GM12878 (cell line): ENCODE data around the gene LDLRAD4. TPM values are rescaled to one million over a fixed set of nuclear protein-coding genes. Genes with fewer than 3 reads are reported as not detected.

Experiments
- ATAC-seq: fragments of 200-7000 bp; cut with Tn5 transposase; 3 replicates; pipeline ENCODE4 v1.9.1; 2020; ENCODE audit warnings: mild to moderate bottlenecking, moderate library complexity
- BruUV-seq: library from RNA; stranded (reverse); fragments of 400-500 nt; replicated peaks from 2 replicates; lab custom pipeline; 2021; lab: Mats Ljungman, UMichigan
- CTCF ChIA-PET: fragments of 300-600 bp; sonication (Branson Sonifier 250); formaldehyde crosslinking; extraction: SDS; loops from one replicate; lab custom pipeline; 2021; ENCODE audit warnings: inconsistent platforms; lab: Yijun Ruan, JAX
- POLR2A ChIA-PET: fragments of 350-600 bp; formaldehyde crosslinking; extraction: SDS; loops from one replicate; lab custom pipeline; 2021; ENCODE audit warnings: inconsistent platforms; lab: Charles Lee
- RAD21 ChIA-PET: fragments of 300-600 bp; sonication (Branson Sonifier 250); formaldehyde crosslinking; loops from one replicate; lab custom pipeline; 2023; ENCODE audit warnings: antibody characterized with exemption; ENCODE audit not compliant: unreplicated experiment; lab: Charles Lee
- SMC1A ChIA-PET: fragments of 300-600 bp; sonication (Branson Sonifier 250); formaldehyde crosslinking; loops from one replicate; lab custom pipeline; 2023; ENCODE audit not compliant: unreplicated experiment, uncharacterized antibody; lab: Charles Lee
- DNase-seq: peaks from one replicate; pipeline ENCODE4 v3.0.0-alpha.2; 2011; ENCODE audit warnings: low read depth, low spot score
- FAIRE-seq: peaks from 3 replicates; lab custom pipeline; 2011; peaks lifted over from hg19 to GRCh38; lab: Jason Lieb, UNC
- H2AFZ ChIP-seq: 2 replicates; pipeline ENCODE4 v1.6.0; 2011; ENCODE audit warnings: low read depth, low read length, control low read depth; ENCODE audit not compliant: control insufficient read depth
- H3K27ac ChIP-seq: 2 replicates; pipeline ENCODE4 v1.5.1; 2011; ENCODE audit warnings: control low read depth; ENCODE audit not compliant: control insufficient read depth, insufficient read depth
- H3K27me3 ChIP-seq, 2 experiments: replicated peaks in 1 of 2; 2 replicates each; pipeline versions ENCODE4 v1.6.0 to v1.6.1; 2011; ENCODE audit warnings: low read length in 1 of 2; ENCODE audit not compliant: control insufficient read depth in 2 of 2, insufficient read depth in 2 of 2
- H3K36me3 ChIP-seq, 2 experiments: 2 replicates each; pipeline ENCODE4 v1.5.1; 2011; ENCODE audit warnings: low read length in 1 of 2; ENCODE audit not compliant: control insufficient read depth in 2 of 2, insufficient read depth in 2 of 2
- H3K4me1 ChIP-seq: 2 replicates; pipeline ENCODE4 v1.6.1; 2011; ENCODE audit warnings: mild to moderate bottlenecking, low read length, moderate library complexity, mixed read lengths; ENCODE audit not compliant: control insufficient read depth, insufficient read depth
- H3K4me2 ChIP-seq: 2 replicates; pipeline ENCODE4 v1.6.0; 2011; ENCODE audit warnings: control low read depth; ENCODE audit not compliant: control insufficient read depth, insufficient read depth
- H3K4me3 ChIP-seq: fragments of 200-600 bp; sonication (generic); 2 replicates; pipeline ENCODE4 v1.5.1; 2016
- H3K79me2 ChIP-seq: 2 replicates; pipeline ENCODE4 v1.6.0; 2011; ENCODE audit warnings: low read length; ENCODE audit not compliant: control insufficient read depth, insufficient read depth
- H3K9ac ChIP-seq: 2 replicates; pipeline ENCODE4 v1.8.0; 2011; ENCODE audit warnings: low read length, control low read depth, mixed read lengths; ENCODE audit not compliant: control insufficient read depth, insufficient read depth
- H3K9me3 ChIP-seq: replicated peaks from 3 replicates; pipeline ENCODE4 v1.5.1; 2011; ENCODE audit warnings: mild to moderate bottlenecking, low read length; ENCODE audit not compliant: control insufficient read depth, insufficient read depth
- H4K20me1 ChIP-seq: 2 replicates; pipeline ENCODE4 v1.6.0; 2011; ENCODE audit not compliant: control insufficient read depth, insufficient read depth
- CHD1 ChIP-seq: IDR thresholded peaks from 2 replicates; pipeline ENCODE4 v1.6.1; 2012; ENCODE audit warnings: low read depth, low read length, improper control_type of control experiment
- RFX5 ChIP-seq: IDR thresholded peaks from 2 replicates; pipeline ENCODE4 v1.6.1; 2011; ENCODE audit warnings: low read depth, low read length, improper control_type of control experiment
- SIX5 ChIP-seq: IDR thresholded peaks from 2 replicates; pipeline ENCODE4 v1.6.1; 2011; ENCODE audit warnings: mild to moderate bottlenecking, low read depth, low read length, moderate library complexity; ENCODE audit not compliant: severe bottlenecking
- in situ Hi-C: fragments of 300-500 bp; cut with MboI; formaldehyde crosslinking; loops from 9 replicates; pipeline ENCODE4 v1.14.3; 2018; ENCODE audit warnings: mixed read lengths
- intact Hi-C: fragments of 100-400 bp; cut with micrococcal nuclease; formaldehyde crosslinking; loops from one replicate; pipeline ENCODE4 v1.14.2; 2022; ENCODE audit not compliant: unreplicated experiment
- polyA plus RNA-seq, 11 experiments: library from polyadenylated mRNA; depleted of rRNA in 4 of 11; unstranded in 6 of 11; stranded (reverse) in 5 of 11; fragments of >200 nt; fragmentation: Nextera tagmentation in 4 of 11; fragmentation: Illumina TruSeq in 1 of 11; extraction: Ambion mirVana in 4 of 11; extraction: Trizol in 1 of 11; gene quantifications; 1 replicate in 1 of 11; 2 replicates in 10 of 11; pipeline versions ENCODE4 v1.2.1 to v1.2.3, GENCODE V29; 2011 to 2016; ENCODE audit warnings: inconsistent platforms in 2 of 11, missing spikeins in 2 of 11, low read depth in 1 of 11
- total RNA-seq, 4 experiments: library from RNA; depleted of rRNA in 3 of 4; stranded (reverse); fragments of >200 nt in 3 of 4; fragmentation: Illumina TruSeq in 1 of 4; extraction: Trizol in 1 of 4; gene quantifications; 2 replicates each; pipeline versions ENCODE4 v1.2.1 to v1.2.3, GENCODE V29; 2013 to 2021
- TF ChIP-seq, protein P1 (sequence below): fragments of 450-650 bp; IDR thresholded peaks from 2 replicates; pipeline ENCODE4 v1.6.1; 2016; ENCODE audit warnings: mild to moderate bottlenecking

LDLRAD4 gene
- total and polyA plus RNA-seq, 10 of the 15 experiments (the other 5 are each of a cell fraction or from before 2014, with no cell fraction given): 2.7 to 16.8 (median 11.2) TPM

DNA sequence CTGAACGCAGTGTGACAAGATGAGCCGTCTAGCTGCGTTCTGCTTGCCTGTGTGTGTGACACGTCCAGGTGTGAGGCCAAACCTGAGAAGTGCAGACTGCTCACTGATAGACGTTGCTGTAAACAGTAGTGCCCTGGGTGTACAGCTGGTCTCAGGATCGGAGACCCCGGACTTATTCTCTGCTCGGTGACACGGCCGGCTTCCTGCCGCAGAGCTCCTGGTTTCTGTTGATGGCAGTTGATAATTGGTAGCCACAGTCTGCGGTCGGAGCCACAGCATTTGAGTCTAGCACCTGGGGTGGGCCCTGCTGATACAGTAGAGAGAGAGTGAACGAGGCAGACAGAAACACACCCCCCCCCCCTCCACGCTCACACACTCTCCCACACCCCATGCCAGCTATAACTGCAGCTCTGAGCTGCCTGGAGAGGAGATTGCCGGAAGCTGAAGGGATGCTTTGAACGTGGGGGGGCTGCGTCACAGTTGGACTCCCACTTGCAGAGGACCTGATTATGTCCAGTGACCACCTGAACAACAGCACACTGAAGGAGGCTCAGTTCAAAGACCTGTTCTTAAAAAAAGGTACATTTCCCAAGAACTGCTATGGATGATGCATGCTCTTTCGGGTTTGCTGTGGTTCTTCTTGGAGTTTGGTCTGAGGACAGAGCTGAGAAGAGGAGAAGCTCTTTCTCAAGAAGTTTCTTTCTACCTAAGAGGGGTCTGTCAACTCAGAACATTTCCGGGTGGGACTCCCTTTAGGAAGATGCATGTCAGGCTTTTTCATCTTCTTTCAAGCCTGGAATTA, 393.8 kb downstream of the LDLRAD4 start (continued):
- TF ChIP-seq, protein P1, sequence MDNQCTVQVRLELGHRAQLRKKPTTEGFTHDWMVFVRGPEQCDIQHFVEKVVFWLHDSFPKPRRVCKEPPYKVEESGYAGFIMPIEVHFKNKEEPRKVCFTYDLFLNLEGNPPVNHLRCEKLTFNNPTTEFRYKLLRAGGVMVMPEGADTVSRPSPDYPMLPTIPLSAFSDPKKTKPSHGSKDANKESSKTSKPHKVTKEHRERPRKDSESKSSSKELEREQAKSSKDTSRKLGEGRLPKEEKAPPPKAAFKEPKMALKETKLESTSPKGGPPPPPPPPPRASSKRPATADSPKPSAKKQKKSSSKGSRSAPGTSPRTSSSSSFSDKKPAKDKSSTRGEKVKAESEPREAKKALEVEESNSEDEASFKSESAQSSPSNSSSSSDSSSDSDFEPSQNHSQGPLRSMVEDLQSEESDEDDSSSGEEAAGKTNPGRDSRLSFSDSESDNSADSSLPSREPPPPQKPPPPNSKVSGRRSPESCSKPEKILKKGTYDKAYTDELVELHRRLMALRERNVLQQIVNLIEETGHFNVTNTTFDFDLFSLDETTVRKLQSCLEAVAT: peak; percentile 87
- TF ChIP-seq SIX5: peak; percentile 4

GRCh38 chr18:13613099-13613498, 394.5 kb downstream of the LDLRAD4 start:
- CTCF ChIA-PET: interaction anchor here (1.5 to 13.5 kb wide), 7 partner anchors 16 to 111 kb away, joined by 3 to 235 read pairs (median 31); no protein-coding TSS in a partner anchor
- POLR2A ChIA-PET: interaction anchor here (0.6 to 10.9 kb wide), 12 partner anchors 15 to 728 kb away, joined by 3 to 175 read pairs (median 6); partner anchors contain the start of gene CEP192
- SMC1A ChIA-PET: interaction anchor here (0.6 to 13.4 kb wide), 14 partner anchors 10 to 457 kb away, joined by 3 to 372 read pairs (median 4); no protein-coding TSS in a partner anchor
- no peak for TF ChIP-seq RFX5
- TF ChIP-seq CHD1: peak; percentile 83; the same call in 1 of the 2 replicates
- Histone ChIP-seq H3K27me3 (no peaks in the 10 kb centered on the region), H3K9ac (peak overlapping the region; percentile 74), H2AFZ (no peak overlapping the region), H3K27ac (peak overlapping the region; percentile 84), H3K4me2 (peak overlapping the region; percentile 96), H3K79me2 (peaks cover 40% of the 10 kb centered on the region), H3K9me3 (no peaks in the 10 kb centered on the region), H3K36me3 (no peaks in the 10 kb centered on the region), H4K20me1 (no peaks in the 10 kb centered on the region), H3K4me1 (peaks cover 75% of the 10 kb centered on the region), H3K4me3 (peak overlapping the region; percentile 73)
- in situ Hi-C loops: loop anchor here (5.0 kb wide), 1 partner anchor 46 kb away; no protein-coding TSS in a partner anchor
- DNase-seq (no peak), ATAC-seq (no peak), FAIRE-seq (no peak)
- RAD21 ChIA-PET: interaction anchor here (0.9 to 8.4 kb wide), 14 partner anchors 9 to 622 kb away, joined by 4 to 337 read pairs (median 8); partner anchors contain the start of genes CEP192, FAM210A and RNMT
- intact Hi-C loops: loop anchor here (2.0 kb wide), 1 partner anchor 28 kb away; no protein-coding TSS in a partner anchor
- BruUV-seq: no TSS peak
